ENCODE data around the gene HPS1.

Gene HPS1

DNA sequence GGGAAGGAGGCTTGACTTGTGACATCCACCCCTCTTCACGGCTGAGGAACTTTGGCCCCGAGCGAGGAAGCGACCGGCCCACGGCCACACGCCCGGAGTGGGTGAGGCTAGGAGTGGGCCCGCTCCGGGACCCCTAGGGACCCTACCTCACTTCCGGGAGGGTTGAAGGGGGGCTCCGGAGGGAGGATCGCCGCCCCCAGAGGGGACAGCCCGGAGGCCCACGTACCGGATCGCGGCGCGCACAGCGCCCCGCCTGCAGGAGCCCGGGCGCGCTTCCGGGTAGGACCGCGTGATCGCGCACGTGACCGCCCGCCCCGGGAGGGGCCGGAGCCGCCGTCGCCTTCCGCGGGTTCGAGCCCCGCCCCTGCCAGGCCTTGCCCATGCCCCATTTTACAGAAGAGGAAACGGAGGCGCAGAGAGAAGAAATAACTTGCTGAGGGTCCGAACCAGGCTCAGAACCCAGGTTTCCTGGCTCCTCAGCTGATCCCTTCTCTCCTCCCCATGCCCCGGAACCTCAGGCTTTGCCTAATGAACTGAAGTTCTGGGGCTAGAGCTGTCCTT is at the start of gene HPS1:
HPS1 (minus strand) TSS at position 275 of the 561 bp plus-strand sequence. CDS start 3,695 bp downstream, outside the sequence.
- FAIRE-seq: no peak

DNA sequence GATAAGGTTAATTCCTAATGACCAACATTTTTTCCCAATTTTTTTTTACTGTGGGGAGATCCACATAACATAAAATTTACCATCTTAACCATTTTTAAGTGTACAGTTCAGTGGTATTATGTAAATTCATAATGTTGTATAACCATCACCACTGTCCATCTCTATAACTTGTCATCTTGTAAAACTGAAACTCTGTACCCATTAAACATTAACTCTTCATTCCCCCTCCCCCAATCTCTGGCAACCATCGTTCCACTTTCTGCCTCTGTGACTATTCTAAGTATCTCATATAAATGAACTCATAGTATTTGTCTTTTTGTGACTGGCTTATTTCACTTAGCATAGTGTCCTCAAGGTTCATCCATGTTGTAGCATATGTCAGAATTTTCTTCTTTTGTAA is 46.0 kb upstream of the HPS1 start:
- FAIRE-seq: no peak

DNA sequence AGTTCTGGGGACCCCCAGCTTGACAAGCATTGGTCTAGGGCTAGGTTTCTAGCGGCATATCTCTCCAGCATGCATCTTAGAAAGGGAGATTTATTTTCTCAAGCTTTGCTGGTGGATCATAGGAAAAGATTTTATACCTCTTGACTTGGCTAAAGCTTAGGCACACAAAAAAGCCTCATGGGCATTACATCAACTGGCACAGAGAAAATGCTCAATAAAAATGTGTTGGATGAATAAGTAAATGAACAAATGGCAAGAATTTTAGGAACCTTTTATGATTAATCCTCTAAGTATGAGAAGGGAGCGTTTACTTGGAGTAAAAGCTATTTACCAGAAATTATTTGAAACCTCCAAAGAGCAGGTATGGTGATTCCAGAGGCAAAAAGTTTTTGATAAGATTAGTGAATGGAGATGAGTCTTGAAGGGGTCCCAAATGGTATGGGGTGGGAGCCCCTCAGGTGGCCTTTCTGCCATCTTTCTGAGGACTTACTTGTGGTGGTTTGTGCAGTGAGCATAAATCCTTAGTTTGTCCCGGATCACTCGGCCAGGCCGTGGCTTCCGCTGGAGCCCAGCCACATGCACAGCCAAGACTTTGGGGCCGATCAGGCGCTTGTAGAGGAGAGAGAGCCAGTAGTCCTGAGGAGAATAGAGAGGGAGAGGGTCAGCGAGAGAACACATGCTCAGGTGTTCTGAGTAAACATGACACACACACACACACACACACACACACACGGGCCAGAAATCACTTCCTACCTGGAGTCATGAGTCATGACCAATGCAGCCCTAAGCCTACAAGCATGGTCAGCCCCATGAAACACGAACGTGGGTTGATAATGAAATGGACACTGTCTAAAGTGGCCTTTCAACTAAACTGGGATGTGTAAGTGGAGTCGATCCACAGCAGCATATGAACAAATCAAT is 43.1 kb upstream of the HPS1 start:
- no peak for FAIRE-seq

DNA sequence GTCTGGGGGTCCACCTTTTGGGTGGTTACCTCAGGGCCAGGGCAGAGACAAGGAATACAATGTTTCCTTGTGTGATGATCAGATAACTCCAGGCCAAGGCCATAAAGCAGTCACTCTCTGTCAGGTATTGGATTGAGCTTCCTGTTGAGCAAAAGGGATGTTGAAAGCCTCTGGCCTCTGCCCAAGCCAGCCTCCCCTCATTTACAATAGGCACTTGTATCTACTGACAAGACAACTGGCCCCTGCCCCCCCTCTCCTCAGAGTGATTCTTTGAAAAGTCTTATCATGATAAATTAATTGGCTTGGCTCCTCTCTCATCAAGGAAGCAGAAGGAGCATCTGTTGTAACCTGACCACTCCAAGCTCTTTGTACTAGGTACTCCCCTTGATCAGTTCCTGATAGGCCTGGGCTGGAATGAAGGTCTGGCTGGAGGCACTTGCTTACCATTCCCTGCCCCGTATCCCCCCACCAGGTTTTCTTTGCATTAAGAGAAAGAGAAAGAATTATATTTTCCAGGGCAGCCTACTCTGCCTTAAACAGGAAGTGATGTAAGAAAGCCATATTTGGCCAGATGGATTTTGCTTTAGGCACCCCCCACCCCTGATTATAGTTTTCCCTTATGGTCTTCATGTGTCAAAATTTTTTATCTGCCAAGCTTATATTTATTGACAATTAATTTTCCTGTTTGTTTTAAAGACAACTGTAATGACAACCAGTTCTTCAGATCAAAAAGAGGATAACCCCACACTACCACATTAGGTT is 42.1 kb upstream of the HPS1 start:
- FAIRE-seq: no peak

DNA sequence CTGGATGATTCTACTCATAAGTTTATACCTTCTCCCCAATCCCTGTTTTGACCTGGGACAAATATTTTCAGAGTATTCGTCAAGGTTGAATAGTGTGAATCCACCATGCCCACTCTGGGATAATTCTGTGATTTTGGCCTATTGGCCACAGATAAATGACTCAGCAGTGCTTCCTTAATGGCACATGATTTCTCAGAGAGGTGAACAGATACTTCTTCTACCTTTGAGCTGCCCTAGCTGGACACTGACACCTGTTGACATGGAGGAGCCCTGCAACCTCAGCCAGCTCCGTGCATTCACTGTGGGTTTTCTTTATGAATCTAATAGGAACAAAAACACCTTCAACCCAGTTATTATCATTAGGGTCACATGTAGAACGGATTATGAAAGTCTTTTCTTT is 40.9 kb upstream of the HPS1 start:
- no peak for FAIRE-seq

DNA sequence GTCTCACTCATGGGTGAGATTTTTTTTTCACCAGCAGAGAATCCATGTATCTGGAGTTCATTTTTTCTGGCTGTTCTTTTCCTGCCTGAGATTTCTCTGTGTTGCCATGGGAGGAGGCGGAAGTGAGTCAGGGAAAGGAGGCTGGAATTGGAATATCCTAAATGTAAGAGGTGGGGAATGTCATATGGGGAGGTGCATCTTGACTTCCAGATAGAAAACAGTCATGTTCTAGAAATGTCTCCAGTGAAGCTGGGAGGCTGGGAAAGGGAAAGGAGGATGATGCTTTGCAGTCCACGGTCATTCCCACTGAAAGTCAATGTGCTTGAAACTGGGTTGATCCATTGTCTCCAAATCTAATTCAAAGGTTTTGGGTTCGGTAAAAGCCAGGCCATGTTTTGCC is 39.7 kb upstream of the HPS1 start:
- FAIRE-seq: no peak

DNA sequence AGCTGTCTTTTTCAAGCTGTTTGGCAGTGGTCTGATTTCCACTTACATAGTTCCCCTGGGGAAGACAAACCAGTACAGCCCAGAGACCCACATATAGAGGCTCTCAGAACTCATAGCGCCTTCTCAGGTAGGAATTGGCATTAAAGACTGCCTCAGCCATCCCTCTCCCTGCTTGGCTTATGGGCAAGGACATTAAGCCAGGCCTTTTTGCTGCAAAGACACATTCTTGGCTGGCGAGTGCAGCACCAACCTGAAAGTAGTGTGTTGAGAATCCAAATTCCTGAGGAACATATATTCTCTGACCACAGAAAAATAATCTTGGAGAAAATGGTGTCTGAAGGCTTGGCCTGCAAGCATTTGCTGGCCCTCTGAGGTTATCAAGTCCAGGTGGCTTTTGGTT is 39.2 kb upstream of the HPS1 start:
- FAIRE-seq: no peak

DNA sequence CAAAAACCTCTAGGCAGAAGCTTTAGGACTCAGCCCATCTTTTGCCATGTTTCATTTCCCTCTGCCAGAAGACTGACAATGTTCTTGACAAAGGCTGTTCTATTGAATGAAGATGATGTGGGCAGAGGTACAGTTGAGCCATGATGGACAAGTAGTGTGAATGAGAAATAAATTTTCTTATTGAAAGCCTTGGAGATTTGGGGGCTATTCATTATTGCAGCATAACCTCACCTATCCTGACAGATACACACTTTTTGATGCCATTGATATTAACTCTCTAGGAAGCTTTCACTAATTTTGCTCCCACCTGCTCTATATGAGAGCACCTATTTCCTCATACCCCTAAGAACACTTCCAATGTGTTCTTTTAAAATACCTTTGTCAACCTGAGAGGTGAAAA is 36.9 kb upstream of the HPS1 start:
- no peak for FAIRE-seq

DNA sequence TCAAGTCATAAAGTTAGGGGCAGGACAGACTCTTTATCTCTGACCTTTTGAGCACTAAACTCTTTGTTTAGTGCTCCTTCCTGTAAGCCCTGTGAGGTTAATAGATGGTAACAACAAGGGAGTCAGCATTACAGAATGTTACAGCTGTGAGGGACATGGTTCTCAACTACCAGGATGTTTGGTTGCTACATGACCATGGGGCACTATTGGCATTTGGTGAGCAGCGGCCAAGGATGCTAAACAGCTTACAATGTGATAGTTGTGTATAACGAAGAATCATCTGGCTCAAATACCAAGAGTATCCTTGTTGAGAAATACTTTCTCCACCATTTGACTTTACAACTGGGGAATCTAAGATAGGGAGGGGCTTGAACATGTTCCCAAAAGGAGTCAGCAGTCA is 35.4 kb upstream of the HPS1 start:
- no peak for FAIRE-seq

DNA sequence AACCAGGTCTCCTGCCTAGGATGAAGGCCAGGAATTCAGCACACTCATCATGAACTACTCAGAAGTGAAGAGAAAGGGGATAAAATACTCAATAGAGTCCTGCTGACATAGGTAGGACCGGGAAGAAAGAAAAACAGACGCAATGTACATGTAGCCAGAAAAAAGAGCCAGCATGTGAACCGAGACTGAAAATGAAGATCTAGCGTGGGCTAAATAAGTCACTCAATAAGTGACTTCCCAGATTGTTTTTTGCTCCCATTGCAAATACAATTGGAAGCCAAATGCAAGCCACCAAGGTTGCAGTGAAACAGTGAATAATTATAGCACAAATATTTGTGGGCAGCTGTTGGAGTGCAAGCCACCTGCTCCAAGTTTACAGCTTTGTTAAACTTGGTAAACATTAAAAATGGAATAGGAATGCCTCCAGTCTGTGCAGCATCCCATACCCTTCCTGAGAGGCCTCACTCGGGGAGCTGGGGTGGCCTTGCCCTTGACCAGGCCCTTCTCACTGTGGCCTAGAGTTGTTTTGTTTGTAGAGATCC is 34.7 kb upstream of the HPS1 start:
- FAIRE-seq: no peak

DNA sequence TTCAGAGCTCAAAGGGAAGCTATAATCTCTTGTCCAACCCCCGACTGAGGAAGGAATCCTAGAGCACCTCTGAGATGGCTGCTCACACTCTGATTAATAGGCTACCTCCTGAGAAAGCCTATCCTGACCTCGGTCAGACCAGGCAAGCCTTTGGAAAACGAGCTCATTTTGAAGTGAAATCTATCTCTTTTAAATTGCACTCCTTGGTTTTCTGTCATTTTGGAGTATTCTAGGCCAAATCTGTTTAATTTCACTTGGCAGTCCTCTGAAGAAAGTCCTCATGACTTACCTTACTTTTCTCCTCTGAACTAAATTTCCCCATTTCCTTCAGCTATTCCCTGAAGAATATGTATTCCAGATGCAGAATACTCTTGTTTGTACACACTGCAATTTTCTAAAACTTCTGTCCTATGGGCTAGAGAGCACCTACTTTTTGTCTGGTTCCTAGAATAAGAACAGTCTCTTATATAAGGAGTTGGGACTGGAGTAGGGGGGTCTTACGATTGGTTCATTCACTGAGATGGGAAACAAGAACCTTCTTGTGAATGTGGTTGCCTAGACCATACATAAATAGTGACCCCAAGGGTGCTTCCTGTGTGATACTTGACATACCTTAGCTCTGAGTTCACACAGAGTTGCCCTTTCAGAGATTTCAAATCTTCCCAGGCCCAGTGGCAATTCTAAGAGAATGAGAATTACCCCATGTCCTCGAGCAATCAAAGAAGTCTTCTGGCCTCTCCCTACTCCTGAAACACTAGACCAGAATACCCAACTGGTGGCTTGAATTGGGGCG is 31.9 kb upstream of the HPS1 start:
- FAIRE-seq: no peak

DNA sequence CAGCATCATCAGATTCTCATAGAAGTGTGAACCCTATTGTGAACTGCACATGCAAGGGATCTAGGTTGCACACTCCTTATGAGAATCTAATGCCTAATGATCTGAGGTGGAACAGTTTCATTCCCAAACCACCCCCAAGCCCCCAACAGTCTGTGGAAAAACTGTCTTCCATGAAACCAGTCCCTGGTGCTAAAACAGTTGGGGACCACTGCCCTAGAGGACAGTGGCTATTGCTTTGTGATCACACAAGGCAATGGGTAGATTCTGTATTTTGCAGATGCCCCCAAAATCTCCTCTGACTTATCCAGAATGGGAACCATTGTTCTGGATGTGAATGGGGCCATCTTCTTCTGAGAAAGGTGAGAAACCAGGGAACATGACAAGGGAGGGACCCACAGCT is 31.1 kb upstream of the HPS1 start:
- FAIRE-seq: no peak

DNA sequence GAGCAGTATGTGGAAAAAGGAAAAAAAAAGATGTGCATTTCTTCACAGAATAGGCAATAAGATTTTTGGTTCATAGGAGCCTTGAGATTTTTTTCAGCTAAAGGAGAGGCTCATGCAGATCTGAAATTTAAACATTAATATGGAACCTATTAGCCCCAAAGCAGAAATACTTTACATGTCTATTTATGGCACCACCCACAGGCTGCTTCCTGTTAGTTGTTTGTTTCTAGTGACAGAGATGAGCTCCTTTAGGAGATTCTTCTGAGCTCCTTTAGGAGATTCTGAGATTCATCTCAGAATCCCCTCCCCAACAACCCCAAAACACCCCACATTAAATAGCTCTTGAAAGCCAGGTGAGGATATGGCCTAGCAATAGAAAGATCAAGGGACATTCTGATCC is 27.9 kb upstream of the HPS1 start:
- FAIRE-seq: no peak

DNA sequence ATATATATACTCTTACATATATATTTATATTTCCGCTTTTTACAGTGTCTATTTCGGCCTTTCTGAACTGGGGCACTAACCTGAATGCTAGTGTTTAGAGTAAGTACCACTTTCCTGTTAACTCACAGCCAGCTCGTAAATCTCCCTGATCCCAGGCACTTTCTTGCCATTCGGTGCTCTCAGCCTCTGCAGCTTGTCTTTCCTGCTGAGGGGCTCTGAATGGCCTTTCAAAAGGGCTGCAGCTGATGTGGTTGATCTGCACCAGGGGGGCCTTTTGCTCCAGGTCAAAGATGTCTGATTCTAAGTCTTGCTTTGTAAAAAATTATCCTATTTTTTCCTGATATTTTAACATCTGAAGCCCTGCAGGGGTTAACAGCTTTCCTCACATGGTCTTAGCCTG is 25.5 kb upstream of the HPS1 start:
- FAIRE-seq: no peak

DNA sequence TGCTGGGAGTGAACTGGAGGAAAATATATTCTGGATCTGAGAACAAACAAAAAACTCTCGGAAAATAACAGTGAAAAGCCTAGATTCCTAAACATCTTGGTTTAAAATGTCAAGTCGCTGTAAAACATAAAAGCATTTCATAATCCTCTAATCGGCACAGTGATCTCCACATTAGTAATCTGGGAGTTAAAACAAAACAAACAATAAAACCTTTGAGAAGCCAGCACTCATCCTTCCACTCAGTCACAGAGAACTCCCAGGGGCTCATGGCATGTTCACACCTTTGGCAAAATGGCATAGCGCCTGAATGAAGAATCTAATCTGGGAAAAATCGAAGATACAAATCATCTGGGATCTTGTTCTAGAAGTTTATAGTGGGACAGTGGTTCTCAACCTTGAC is 24.1 kb upstream of the HPS1 start:
- FAIRE-seq: no peak

DNA sequence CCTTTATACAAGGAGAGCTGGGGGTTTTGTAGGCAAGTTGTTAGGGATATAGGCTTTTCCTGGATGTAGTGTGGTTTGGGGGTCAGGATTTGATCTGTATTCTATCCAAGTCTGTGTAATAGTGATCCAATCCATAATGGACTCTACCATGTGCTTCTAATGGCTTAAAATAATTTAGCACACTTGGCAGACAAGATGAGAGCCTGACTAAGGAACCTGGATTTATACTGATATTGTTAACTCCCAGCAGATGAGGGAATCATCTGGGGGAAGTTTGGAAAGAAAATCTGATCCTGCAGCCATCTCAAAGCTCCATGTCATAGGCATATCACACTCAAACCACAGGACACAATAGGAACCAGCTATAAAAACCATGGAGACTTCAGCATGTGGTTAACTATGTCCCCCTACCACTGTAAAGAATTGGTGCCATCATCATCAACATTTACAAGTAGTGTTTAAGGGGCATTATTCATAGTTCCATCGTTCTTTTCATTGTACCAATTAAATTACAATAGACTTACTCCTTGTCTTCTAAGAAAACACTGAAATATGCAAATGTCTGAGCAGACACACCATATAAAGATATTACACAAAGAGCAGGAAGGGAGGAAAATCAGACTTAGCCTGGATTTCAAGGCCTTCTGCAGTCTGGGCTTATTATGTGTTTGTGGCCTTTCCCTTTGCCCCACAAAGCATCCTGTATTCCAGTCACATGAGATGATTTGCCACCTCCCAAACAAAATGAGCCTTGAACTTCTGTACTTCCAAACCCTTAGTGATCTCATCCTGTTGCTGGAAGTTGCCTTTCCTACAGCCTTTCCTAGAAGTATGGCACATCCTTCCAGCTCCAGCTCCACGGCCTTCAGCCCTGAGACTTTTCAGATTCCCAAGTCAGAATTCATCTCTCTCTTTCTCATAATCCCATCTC is 22.5 kb upstream of the HPS1 start:
- FAIRE-seq: no peak

DNA sequence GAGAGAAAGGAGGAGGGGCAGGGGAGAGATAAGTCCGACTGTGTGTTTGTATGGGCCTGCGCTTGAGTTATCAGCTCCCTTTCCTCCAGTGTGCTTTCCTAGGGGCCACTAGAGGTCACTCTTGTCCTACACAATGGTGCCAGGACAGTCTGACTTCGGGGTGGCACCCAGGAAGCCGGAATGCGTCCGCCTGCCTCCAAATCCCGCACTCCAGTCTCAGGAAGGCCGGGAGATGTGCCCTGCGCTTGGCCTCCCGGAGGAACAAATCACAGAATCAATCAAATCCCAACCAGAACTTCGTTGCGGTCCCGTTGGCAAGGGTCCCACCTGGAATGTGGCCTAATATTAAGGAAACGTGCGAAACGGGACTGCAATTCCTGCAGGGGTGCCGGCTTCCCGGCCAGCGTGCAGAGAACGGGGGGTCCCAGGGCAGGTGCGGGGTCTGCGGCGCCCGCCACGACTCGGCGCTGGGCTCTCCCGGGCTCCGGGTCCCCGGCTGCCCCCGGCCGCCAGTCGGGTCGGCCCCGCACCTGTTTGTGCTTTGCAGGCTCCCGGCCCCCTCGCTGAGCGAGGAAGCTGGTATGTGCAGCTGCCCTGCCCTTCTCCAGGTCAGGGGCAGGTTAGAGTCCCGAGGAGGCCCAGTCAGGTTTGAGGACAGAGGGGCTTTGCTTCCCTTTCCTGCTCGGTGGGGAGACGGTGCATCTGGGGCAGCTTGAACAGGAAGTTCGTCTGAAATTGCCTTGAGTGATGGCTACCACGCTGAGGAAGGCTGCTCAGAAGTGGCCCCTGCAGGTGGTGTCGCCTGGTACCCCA is 21.0 kb upstream of the HPS1 start:
- no peak for FAIRE-seq

DNA sequence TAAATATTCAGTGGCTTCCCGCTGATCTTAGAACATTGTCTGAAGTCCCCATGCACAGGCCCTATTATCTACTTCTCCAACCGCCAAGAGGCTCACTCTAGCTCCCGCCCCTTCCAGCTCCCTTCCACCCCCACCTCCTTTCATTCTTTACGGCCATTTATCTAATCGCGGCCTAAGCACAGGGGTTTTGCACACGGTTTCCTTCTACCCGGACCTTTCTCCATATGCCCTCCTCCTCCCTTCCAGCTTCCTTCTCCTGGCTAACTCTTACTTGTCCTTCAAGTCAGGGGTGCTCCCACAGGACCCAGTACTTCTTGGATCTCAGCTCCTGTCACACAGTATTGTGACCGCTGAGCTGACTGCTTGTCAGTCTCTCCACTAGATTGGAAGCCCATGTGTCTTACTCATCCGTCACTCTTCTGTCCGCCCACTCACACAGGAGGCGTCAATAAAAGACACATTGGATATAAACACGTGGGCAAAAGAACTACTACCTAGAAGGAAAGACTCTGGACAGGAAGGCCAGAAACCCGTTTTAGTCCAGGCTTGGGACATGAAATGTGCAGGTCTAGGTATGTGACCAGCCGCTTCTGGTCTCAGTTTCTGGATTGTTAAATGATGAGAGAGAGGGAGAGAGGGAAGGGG is 20.2 kb upstream of the HPS1 start:
- FAIRE-seq: no peak

DNA sequence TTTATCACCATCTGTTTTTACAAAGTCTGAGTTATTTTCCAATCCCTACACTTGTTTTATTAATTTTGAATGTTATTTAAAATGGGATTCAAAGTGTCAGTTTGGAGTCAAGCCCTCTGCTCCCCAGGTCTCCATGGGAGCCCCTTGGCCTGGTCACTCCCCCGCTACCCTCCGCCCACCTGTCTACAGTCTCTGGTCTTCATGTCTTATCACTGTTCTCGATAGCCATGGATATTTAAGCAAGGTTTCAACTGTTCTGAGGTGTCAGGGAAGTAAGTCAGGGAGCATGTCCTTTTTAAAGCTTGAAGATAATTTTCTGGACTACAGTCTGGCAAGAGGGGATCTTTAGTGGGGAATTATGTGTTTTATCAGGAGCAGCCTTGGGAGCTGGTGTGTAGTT is 19.1 kb upstream of the HPS1 start:
- no peak for FAIRE-seq
